Measurements from ENCODE around the gene AP2A2.
A peak's percentile ranks its signal among the peaks of the same experiment; 100 is the strongest.

Gene AP2A2

GRCh38 chr11:925496-926301, at the start of gene AP2A2:
AP2A2 (plus strand) TSS chr11:925870; CDS start chr11:926022, 152 bp downstream.
- peak within 1 kb of the TSS; percentile 68 for H3K4me3 ChIP-seq (ENCODE audit: low read depth, low read length)
- TF ChIP-seq CTCF (IDR thresholded peaks at IDR 0.05; ENCODE audit: low read depth, low read length): peak; percentile 40

GRCh38 chr11:876545-876944, 49.1 kb upstream of the AP2A2 start:
- H3K4me3 ChIP-seq (ENCODE audit: low read depth, low read length): no peak overlapping the region
- no peak for TF ChIP-seq CTCF (IDR thresholded peaks at IDR 0.05; ENCODE audit: low read depth, low read length)

- H3K4me3 ChIP-seq (ENCODE audit: low read depth, low read length): no peak overlapping the region
- no peak for TF ChIP-seq CTCF (IDR thresholded peaks at IDR 0.05; ENCODE audit: low read depth, low read length)
These were observed 48.1 kb upstream of the AP2A2 start for GRCh38 chr11:877565-877964.

- TF ChIP-seq CTCF (IDR thresholded peaks at IDR 0.05; ENCODE audit: low read depth, low read length): no peak
These were observed 45.2 kb upstream of the AP2A2 start for GRCh38 chr11:880447-880846.

GRCh38 chr11:882596-882995, 43.1 kb upstream of the AP2A2 start:
- no peak overlapping the region for H3K4me3 ChIP-seq (ENCODE audit: low read depth, low read length)
- no peak for TF ChIP-seq CTCF (IDR thresholded peaks at IDR 0.05; ENCODE audit: low read depth, low read length)

More at GRCh38 chr11:880447-880846, 45.2 kb upstream of the AP2A2 start:
- H3K4me3 ChIP-seq (ENCODE audit: low read depth, low read length): no peak overlapping the region

- H3K4me3 ChIP-seq (ENCODE audit: low read depth, low read length): no peak overlapping the region
- no peak for TF ChIP-seq CTCF (IDR thresholded peaks at IDR 0.05; ENCODE audit: low read depth, low read length)
These were observed 42.1 kb upstream of the AP2A2 start for GRCh38 chr11:883527-883926.

GRCh38 chr11:884578-885070, 41.0 kb upstream of the AP2A2 start:
- TF ChIP-seq CTCF (IDR thresholded peaks at IDR 0.05; ENCODE audit: low read depth, low read length): no peak
- no peak overlapping the region for H3K4me3 ChIP-seq (ENCODE audit: low read depth, low read length)
